NCI-H1092 treated with DMSO at 0.1 percent for 48 hours (cell line): Measurements from ENCODE around the gene ATXN7L1.
"Not testable (repeated sequence)": the region's sequence is repeated elsewhere in the genome, so short reads cannot be mapped to it uniquely, and the experiment has no call there.

Experiments used
- DNase-seq: peaks from one replicate; lab custom pipeline; 2025; lab: John Stamatoyannopoulos, UW

The ATXN7L1 gene

DNA sequence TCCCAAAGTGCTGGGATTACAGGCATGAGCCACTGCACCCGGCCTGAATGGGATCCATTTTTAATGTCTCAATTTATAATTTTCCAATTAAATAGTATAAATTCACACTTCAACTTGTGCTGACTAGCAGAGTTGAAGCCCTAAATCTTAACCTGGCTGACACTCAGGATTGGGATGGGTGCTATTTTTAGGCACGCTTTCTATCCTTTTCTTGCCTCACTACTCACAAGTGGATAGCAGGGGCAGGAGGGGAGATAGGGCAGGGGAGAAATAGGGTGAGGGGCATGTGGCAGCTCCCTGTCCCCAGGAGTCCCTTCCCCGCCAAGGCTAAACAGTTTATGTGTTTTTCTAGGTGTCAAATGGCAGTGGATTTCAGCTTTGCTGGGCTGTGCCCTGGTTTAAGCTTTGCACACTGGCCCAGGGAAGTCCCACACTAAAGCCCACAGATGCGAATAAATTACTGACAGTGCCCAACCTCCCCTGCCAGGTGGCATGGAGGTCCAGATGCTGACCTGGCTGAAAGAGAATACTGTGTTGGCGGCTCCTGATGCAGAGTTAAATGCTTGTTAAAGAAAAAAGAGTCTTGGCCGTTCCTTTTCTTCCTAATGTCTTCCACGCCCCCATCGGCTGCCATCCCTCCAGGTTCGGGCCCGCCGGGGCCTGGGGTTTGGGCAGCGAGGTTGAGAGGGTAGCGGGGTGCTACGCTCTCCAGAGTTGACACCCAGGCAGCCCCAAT, 259.0 kb downstream of the ATXN7L1 start:
- no peak for DNase-seq

- DNase-seq: no peak
These were observed 262.0 kb downstream of the ATXN7L1 start for GRCh38 chr7:105614341-105614840.

- no peak for DNase-seq
These were observed 262.6 kb downstream of the ATXN7L1 start for GRCh38 chr7:105613611-105614330.

- DNase-seq: no peak
These were observed 263.6 kb downstream of the ATXN7L1 start for GRCh38 chr7:105612806-105613205.

GRCh38 chr7:105611856-105612775, 264.3 kb downstream of the ATXN7L1 start:
- DNase-seq: no peak

- no peak for DNase-seq
These were observed 266.1 kb downstream of the ATXN7L1 start for GRCh38 chr7:105610165-105610930.

DNA sequence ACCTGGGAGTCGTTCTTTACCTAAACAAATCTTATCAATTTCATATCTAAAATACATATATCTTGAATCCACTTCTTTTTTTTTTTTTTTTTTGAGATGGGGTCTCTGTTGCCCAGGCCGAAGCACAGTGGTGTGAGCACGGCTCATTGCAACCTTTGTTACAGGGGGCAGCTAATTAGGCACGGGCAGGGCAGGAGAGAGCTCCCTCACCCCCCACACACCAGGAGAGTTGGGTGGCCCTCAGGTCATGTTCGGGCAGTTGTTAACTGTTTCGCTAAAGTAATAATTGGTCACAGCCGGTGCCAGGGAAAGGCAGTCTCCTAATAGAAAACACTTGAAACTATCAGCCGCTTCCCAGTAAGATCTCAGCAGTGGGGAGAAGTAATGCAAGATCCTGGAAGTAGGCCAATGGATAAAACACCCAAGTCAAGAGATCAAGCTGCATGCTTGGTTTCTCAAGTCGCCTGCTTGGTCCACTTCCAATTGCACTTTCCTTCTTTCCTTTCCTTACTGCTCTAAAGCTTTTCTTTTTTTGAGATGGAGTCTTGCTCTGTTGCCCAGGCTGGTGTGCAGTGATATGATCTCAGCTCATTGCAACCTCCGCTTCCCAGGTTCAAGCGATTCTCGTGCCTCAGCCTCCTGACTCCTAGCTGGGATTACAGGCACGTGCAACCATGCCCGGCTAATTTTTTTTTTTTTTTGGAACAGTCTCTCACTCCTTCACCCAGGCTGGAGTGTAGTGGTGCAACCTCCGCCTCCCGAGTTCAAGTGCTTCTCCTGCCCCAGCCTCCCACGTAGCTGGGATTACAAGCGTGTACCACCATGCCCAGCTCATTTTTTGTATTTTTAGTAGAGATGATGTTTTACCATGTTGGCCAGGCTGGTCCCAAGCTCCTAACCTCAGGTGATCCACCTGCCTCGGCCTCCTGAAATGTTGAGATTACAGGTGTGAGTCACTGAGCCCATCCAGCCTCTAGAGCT, 273.8 kb downstream of the ATXN7L1 start:
- DNase-seq: no peak

GRCh38 chr7:105600720-105601550, 275.5 kb downstream of the ATXN7L1 start:
- DNase-seq: no peak

DNA sequence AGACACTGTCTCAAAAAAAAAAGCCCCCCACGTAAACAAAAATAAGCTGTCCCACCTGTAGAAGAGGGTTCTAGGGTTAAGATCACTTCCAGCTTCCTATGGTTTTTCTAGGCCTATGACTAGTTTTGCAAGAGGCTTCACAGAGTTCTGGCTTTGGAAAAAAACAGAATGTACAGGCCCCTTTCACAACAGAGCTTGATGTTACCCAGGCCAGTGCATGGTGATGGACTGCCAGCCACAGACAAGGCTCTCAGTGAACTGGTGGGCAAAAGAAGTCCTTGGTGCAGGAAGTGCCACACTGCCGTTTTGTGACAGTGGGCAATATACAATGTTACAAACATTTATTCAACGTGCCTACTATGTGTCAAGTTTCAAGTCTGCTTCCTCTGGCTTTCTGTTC, 276.8 kb downstream of the ATXN7L1 start:
- no peak for DNase-seq

GRCh38 chr7:105599080-105599479, 277.3 kb downstream of the ATXN7L1 start:
- not testable (repeated sequence) for DNase-seq

DNA sequence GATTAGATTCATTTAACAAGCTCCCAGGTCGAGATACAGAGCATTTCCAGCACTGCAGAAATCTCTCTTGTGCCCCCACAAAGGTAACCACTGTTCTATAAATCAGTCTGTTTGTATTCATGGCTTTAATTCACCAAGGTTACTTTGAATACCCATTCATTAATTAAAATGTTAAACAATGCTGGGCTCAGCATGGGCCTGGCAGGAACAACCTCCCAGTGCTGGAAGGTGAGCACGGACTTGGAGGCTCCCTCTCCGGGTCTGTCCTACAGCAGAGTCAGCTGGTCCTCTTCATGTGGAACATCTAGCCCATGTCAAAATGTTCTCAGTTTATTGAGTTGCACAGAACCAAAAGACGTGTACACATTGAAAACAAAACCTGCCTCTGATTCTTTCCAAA, 279.5 kb downstream of the ATXN7L1 start:
- DNase-seq: no peak

DNA sequence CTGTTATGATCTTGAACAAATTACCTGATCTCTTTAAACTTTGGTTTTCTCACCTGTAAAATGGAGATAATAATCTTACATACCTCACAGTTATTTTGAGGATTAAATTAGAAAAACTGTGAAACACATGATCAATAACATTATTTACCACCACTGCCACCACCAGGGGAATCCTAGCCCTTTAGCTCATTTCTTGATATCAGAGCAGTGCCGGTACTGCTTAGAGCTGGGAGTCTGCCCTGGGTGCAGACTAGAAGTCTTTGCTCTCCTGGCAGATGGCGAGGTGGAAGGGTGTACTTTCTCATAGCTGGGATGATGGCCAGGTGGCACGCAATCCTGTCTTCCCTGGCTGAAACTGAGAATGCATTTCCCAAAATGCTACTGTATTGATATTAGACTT, 282.4 kb downstream of the ATXN7L1 start:
- peak; percentile 75 for DNase-seq

DNA sequence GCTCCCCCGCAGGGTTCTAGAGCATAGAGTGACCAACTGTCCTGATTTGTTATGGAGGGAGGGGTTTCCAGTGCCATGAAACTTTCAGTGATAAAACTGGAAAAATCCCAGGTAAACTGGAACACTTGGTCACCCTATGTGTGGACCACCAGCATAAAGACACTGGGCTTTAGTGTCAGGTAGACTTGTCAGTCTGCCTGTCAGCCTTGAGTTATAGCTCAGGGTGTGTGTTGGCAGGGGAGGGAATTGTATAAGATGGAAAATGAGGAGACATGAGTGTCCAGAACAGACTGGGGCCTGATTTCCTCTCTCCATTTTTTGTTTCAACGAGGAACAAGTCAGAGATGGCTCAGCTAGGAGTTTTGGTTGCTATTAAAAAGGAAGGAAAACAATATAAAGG, 284.9 kb downstream of the ATXN7L1 start:
- no peak for DNase-seq

- DNase-seq: no peak
These were observed 285.6 kb downstream of the ATXN7L1 start for GRCh38 chr7:105590793-105591192.

GRCh38 chr7:105589356-105590077, 286.9 kb downstream of the ATXN7L1 start:
- peak; percentile 78 for DNase-seq

DNA sequence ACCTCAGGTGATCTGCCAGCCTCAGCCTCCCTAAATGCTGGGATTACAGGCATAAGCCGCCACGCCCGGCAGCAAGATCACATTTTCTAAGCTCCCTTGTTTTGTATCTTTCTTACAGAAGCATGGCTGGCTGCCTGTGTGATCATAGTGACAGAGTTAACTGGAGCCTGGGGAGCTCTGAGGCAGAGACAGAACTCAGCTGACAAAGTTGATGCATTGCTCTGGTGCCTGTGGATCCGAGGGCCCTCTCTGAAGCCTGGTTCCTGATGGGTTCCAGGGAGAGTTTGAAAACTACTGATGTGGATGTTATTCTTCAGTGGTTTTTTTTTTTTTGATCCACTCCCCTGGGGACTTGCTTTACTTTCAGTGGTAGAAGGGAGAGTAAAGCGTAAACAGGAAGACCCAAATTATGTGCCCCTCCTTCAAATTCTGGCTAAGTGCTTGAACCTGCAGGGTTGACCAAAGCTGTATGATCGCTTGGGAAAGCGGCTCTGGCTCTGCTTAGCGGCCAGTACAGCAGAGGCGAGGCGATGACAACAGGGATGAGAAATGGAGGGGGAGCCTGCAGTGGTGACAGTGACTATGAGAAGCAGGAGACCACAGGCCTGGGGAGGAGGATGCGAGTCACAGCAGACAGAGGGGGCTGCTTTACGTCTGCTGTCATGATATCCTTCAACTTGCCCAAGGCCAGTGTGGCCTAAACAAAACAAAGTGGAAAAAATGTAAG, 288.3 kb downstream of the ATXN7L1 start:
- no peak for DNase-seq

DNA sequence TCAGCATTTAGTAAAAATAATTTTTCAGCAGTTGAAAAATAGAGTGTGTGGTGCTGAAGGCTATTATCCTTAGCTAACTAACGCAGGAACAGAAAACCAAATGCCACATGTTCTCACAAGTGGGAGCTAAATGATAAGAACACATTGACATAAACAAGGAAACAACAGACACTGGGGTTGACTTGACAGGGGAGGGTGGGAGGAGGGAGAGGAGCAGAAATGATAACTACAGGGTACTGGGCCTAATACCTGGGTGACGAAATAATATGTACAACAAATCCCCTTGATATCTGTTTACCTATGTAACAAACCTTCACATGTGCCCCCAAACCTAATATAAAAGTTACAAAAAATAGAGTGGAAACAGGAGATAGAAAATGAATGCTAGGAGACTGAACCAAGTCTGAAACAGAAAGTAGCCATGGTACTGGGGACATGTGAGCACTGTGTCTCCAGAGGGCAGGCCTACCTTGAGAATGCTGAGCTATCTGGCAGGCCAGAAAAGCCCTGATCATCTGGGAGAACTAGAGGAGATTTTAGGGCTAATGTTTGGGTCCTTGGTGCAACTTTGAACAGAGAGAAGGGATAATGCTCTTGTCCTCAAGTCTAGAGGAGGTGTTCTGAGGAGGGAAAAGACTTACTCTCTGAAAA, 290.4 kb downstream of the ATXN7L1 start:
- DNase-seq: no peak

GRCh38 chr7:105584165-105584564, 292.2 kb downstream of the ATXN7L1 start:
- no peak for DNase-seq
